Endothelial cell of umbilical vein (primary cell): Measurements from ENCODE around the gene CDC40.

ENCODE experiments used
- CTCF ChIP-seq, 2 donors: IDR thresholded peaks; 1 replicate in 1 of 2; 2 replicates in 1 of 2; pipeline ENCODE4 v1.5.1; 2011; ENCODE audit warnings: low read length in 2 of 2, mild to moderate bottlenecking in 2 of 2, moderate library complexity in 2 of 2, control low read depth in 1 of 2, inconsistent platforms in 1 of 2, low read depth in 1 of 2; ENCODE audit not compliant: insufficient read depth in 1 of 2; ENCODE audit errors: extremely low read depth in 1 of 2
- MAX ChIP-seq: IDR thresholded peaks from 2 replicates; pipeline ENCODE4 v1.6.1; 2011; ENCODE audit not compliant: insufficient read depth, insufficient read length
- MYC ChIP-seq: IDR thresholded peaks from one replicate; pipeline ENCODE4 v1.6.1; 2011; ENCODE audit warnings: mild to moderate bottlenecking, low read depth, low read length
- POLR2A ChIP-seq: IDR thresholded peaks from 2 replicates; pipeline ENCODE4 v1.6.1; 2012; ENCODE audit warnings: low read depth, mild to moderate bottlenecking, control low read depth, low read length

GRCh38 chr6:110232450-110232849 lies 52.2 kb downstream of the CDC40 start:
- TF ChIP-seq CTCF (IDR thresholded peaks at IDR 0.05; ENCODE audit: extremely low read depth in 1 of 2, insufficient read depth in 1 of 2, low read depth in 1 of 2, low read length in 2 of 2) (no peak), POLR2A (no peak), MAX (no peak), MYC (no peak)
